ENCODE data around the gene GLE1.
"Not testable (repeated sequence)": the region's sequence is repeated elsewhere in the genome, so short reads cannot be mapped to it uniquely, and the experiment has no call there.

Gene GLE1

DNA sequence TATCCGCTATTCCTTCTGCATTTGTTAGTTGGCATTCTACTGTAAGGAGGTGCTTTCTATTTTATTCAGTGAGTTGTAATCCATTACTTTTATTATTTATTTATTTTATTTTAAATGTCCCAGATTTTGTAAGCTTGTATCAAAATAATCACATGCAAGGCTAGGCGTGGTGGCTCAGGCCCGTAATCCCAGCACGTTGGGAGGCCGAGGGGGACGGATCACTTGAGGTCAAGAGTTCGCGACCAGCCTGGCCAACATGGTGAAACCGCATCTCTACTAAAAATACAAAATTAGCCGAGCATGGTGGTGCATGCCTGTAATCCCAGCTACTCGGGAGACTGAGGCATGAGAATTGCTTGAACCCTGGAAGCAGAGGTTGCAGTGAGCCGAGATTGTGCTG is 1.4 kb downstream of the GLE1 start:
- H3K4me1 ChIP-seq; H3K9me3 ChIP-seq; H3K27me3 ChIP-seq (ENCODE audit: low read depth); DNase-seq (ENCODE audit: low spot score in 2 of 2); in situ Hi-C loops (cut with MboI; ENCODE audit: low sequenced_read_pairs); H3K4me3 ChIP-seq: not testable (repeated sequence)
- peaks cover 14% of the 10 kb centered on the region for H3K36me3 ChIP-seq (replicated peaks)

- Histone ChIP-seq H3K4me3 (no peak overlapping the region), H3K4me1 (no peaks in the 10 kb centered on the region), H3K27me3 (ENCODE audit: low read depth) (no peaks in the 10 kb centered on the region), H3K36me3 (replicated peaks) (peaks cover 37% of the 10 kb centered on the region), H3K9me3 (no peaks in the 10 kb centered on the region)
- in situ Hi-C loops (cut with MboI; ENCODE audit: low sequenced_read_pairs) = no loop called here
- DNase-seq (ENCODE audit: low spot score in 2 of 2) = no peak
Observed at GRCh38 chr9:128512820-128513219, 8.3 kb downstream of the GLE1 start.

GRCh38 chr9:128521956-128522355 is 17.4 kb downstream of the GLE1 start:
- Histone ChIP-seq H3K27me3 (ENCODE audit: low read depth) (no peaks in the 10 kb centered on the region), H3K9me3 (no peaks in the 10 kb centered on the region), H3K4me3 (no peak overlapping the region), H3K4me1 (no peaks in the 10 kb centered on the region), H3K36me3 (replicated peaks) (peaks cover 32% of the 10 kb centered on the region)
- DNase-seq (ENCODE audit: low spot score in 2 of 2) = no peak
- in situ Hi-C loops (cut with MboI; ENCODE audit: low sequenced_read_pairs) = no loop called here

GRCh38 chr9:128523199-128523925 is 18.8 kb downstream of the GLE1 start:
- Histone ChIP-seq H3K27me3 (ENCODE audit: low read depth) (no peaks in the 10 kb centered on the region), H3K36me3 (replicated peaks) (peaks cover 27% of the 10 kb centered on the region), H3K4me3 (no peak overlapping the region), H3K9me3 (no peaks in the 10 kb centered on the region), H3K4me1 (no peaks in the 10 kb centered on the region)
- DNase-seq (ENCODE audit: low spot score in 2 of 2) = no peak
- in situ Hi-C loops (cut with MboI; ENCODE audit: low sequenced_read_pairs) = no loop called here

- no peak for DNase-seq (ENCODE audit: low spot score in 2 of 2)
- Histone ChIP-seq H3K4me1 (no peaks in the 10 kb centered on the region), H3K9me3 (no peaks in the 10 kb centered on the region), H3K27me3 (ENCODE audit: low read depth) (no peaks in the 10 kb centered on the region), H3K4me3 (no peak overlapping the region), H3K36me3 (replicated peaks) (peaks cover 42% of the 10 kb centered on the region)
- in situ Hi-C loops (cut with MboI; ENCODE audit: low sequenced_read_pairs) = no loop called here
Observed at GRCh38 chr9:128526720-128527119, 22.2 kb downstream of the GLE1 start.

GRCh38 chr9:128528445-128529160 is 24.1 kb downstream of the GLE1 start:
- no peaks in the 10 kb centered on the region for H3K27me3 ChIP-seq (ENCODE audit: low read depth)
- no peak overlapping the region for H3K4me3 ChIP-seq
- in situ Hi-C loops (cut with MboI; ENCODE audit: low sequenced_read_pairs) = no loop called here
- no peaks in the 10 kb centered on the region for H3K4me1 ChIP-seq
- no peak for DNase-seq (ENCODE audit: low spot score in 2 of 2)
- no peaks in the 10 kb centered on the region for H3K9me3 ChIP-seq
- H3K36me3 ChIP-seq (replicated peaks) = peaks cover 49% of the 10 kb centered on the region

GRCh38 chr9:128529191-128529590 is 24.7 kb downstream of the GLE1 start:
- peaks cover 50% of the 10 kb centered on the region for H3K36me3 ChIP-seq (replicated peaks)
- in situ Hi-C loops (cut with MboI; ENCODE audit: low sequenced_read_pairs) = no loop called here
- DNase-seq (ENCODE audit: low spot score in 2 of 2) = no peak
- H3K9me3 ChIP-seq = no peaks in the 10 kb centered on the region
- no peak overlapping the region for H3K4me3 ChIP-seq
- no peaks in the 10 kb centered on the region for H3K27me3 ChIP-seq (ENCODE audit: low read depth)
- no peaks in the 10 kb centered on the region for H3K4me1 ChIP-seq

DNA sequence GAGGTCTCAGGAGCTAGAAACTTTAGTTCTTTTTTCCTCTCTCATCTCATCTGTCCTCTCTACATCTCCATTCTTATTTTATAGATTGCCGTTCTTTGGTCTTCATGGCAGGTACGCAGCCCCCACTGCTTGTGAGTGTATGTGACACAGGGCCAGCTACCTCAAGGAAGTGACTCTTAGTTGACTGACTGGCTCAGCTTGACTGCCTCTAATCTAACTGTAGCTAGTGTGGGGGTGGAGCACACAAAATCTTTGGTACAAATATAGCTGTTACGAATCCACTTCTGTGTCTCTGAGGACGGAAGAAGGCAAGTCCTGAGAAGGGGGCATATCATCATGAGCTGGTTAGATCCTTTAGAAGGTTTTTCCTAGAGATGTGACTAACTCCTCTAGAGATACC is 28.1 kb downstream of the GLE1 start:
- DNase-seq (ENCODE audit: low spot score in 2 of 2) = no peak
- no peaks in the 10 kb centered on the region for H3K9me3 ChIP-seq
- H3K4me1 ChIP-seq = no peaks in the 10 kb centered on the region
- H3K4me3 ChIP-seq = no peak overlapping the region
- in situ Hi-C loops (cut with MboI; ENCODE audit: low sequenced_read_pairs) = no loop called here
- H3K36me3 ChIP-seq (replicated peaks) = peaks cover 41% of the 10 kb centered on the region
- no peaks in the 10 kb centered on the region for H3K27me3 ChIP-seq (ENCODE audit: low read depth)

DNA sequence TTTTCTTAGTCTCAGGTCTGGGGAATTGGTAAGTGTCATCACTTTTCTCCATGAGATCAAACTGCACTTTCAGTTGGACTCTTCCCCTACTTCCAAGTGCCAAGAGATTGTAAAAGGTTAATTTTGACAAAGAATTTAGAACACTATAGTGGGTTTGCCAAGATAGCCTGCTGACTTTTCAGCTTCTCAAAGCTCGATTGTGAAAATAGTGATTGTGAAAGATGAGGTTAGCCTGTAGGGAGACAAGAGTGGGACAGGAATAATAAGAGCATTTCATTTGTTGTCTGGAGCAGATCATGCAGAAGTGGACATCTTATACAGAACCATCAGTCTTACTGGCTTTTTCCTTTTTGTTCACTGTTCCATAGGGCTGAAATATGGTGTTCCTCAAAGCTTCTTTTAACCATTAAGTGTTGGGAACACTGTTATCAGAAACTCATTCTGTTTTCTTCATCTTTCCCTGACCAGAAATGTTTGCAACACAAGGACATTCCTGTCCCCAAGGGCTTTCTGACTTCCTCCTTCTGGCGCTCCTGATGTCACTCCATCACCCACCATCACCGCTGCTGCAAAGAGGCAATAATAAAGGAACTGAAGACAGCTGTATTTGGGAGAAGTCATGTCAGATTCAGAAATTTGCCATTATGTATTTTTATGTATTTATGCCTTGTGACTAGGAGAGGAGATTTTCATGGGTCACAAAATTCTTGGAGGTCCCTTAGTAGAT is 36.3 kb downstream of the GLE1 start:
- H3K36me3 ChIP-seq (replicated peaks) = peaks cover 61% of the 10 kb centered on the region

DNA sequence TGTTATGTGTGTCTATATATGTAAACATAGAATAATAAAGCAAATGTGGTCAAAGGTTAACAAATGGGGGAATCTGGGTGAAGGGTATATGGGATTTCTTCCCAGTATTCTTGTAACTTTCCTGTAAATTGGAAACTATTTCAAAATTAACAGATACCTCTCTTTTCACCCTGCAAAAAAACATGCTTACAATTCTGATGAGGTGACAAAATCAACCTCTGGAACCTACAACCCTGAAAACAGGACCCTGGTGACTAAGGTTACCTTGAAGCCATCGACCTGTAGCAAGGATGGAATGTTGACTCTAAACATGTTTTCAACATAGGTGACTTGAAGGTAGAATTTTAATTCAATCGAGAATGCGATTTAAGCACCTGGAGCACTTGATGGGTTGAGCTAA is 42.0 kb downstream of the GLE1 start:
- in situ Hi-C loops (cut with MboI; ENCODE audit: low sequenced_read_pairs) = no loop called here
- Histone ChIP-seq H3K9me3 (no peaks in the 10 kb centered on the region), H3K4me1 (peaks cover 4% of the 10 kb centered on the region)

More for the DNA sequence above, 36.3 kb downstream of the GLE1 start:
- DNase-seq (ENCODE audit: low spot score in 2 of 2) = no peak
- in situ Hi-C loops (cut with MboI; ENCODE audit: low sequenced_read_pairs) = no loop called here
- H3K9me3 ChIP-seq = no peaks in the 10 kb centered on the region
- H3K27me3 ChIP-seq (ENCODE audit: low read depth) = no peaks in the 10 kb centered on the region
- no peak overlapping the region for H3K4me3 ChIP-seq
- H3K4me1 ChIP-seq = peaks cover 3% of the 10 kb centered on the region; the same call in 1 of the 2 replicates

DNA sequence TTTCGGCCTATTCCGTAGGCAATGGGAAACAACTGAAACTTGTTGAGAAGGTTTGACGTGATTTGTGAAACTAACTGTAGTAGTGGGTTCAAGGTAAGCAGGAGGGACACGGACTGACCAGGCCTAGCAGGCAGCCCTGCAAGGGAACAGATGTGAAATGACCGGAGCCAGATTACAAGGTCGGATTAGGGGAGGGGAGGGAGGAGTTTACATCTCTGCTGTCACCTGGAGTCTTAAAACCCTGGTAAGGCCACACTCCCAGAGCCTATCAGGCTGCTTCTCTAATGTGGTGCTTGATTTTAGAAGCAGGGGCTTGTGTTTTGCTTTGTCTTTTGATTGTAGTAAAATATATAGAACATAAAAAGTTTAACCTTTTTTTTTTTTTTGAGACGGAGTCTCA is 44.4 kb downstream of the GLE1 start:
- in situ Hi-C loops (cut with MboI; ENCODE audit: low sequenced_read_pairs) = no loop called here
- Histone ChIP-seq H3K27me3 (ENCODE audit: low read depth) (no peaks in the 10 kb centered on the region), H3K4me3 (no peak overlapping the region), H3K9me3 (no peaks in the 10 kb centered on the region), H3K36me3 (replicated peaks) (peaks cover 5% of the 10 kb centered on the region; the same call in 1 of the 2 replicates), H3K4me1 (peaks cover 8% of the 10 kb centered on the region)
- DNase-seq (ENCODE audit: low spot score in 2 of 2) = no peak

More for the DNA sequence above, 42.0 kb downstream of the GLE1 start:
- H3K4me3 ChIP-seq = no peak overlapping the region
- no peaks in the 10 kb centered on the region for H3K27me3 ChIP-seq (ENCODE audit: low read depth)
- peaks cover 8% of the 10 kb centered on the region for H3K36me3 ChIP-seq (replicated peaks)
- DNase-seq (ENCODE audit: low spot score in 2 of 2) = no peak

DNA sequence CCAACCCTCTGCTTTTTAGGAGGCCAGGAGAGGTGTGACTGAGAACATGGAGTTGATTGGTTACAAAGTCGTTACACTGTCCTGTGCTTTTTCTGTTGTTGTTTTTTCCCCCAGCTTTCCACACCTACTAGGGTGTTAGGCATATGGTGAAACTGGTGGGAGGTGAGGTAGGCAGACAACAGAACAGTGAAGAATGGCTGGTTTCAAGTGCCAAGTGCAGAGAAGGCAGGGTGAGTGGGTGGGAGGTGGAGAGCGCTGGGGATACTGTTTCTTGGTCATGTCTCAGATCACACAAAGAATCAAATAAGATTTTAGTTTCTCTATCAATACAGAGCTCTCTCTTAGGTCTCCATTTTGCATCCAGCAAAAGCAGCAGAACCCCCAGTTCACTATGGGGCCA is 45.7 kb downstream of the GLE1 start:
- in situ Hi-C loops (cut with MboI; ENCODE audit: low sequenced_read_pairs) = no loop called here
- Histone ChIP-seq H3K27me3 (ENCODE audit: low read depth) (no peaks in the 10 kb centered on the region), H3K36me3 (replicated peaks) (peaks cover 5% of the 10 kb centered on the region; the same call in 1 of the 2 replicates), H3K4me3 (no peak overlapping the region), H3K4me1 (peaks cover 21% of the 10 kb centered on the region), H3K9me3 (no peaks in the 10 kb centered on the region)
- no peak for DNase-seq (ENCODE audit: low spot score in 2 of 2)

GRCh38 chr9:128550770-128551656 is 46.5 kb downstream of the GLE1 start:
- Histone ChIP-seq H3K4me1 (peaks cover 24% of the 10 kb centered on the region), H3K36me3 (replicated peaks) (peaks cover 5% of the 10 kb centered on the region; the same call in 1 of the 2 replicates), H3K4me3 (peak overlapping the region; percentile 81), H3K9me3 (no peaks in the 10 kb centered on the region), H3K27me3 (ENCODE audit: low read depth) (no peaks in the 10 kb centered on the region)
- in situ Hi-C loops (cut with MboI; ENCODE audit: low sequenced_read_pairs) = no loop called here
- peak in 1 of 2 experiments; percentile 27 for DNase-seq (ENCODE audit: low spot score in 2 of 2)

Measured in HAP-1 (cell line).